ENCODE results near the gene EDARADD.
"Not testable (repeated sequence)": the region's sequence is repeated elsewhere in the genome, so short reads cannot be mapped to it uniquely, and the experiment has no call there.

The EDARADD gene

DNA sequence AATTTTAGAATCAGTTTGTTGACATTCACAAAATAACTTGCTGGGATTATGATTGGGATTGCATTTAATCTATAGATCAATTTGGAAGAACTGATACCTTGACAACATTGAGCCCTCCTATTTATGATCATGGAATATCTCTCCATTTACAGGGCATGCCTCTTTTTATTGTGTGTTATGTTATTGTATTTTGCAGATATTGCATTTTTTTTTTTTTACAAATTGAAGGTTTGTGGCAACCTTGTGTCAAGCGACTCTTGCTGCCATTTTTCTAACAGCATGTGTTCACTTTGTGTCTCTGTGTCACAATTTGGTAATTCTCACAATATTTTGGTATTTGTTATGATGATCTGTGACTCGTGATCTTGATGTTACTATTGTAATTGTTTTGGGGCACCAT is 46.3 kb downstream of the EDARADD start:
- Mint-ChIP-seq H3K9me3 (no peaks in the 10 kb centered on the region), H3K4me3 (no peak overlapping the region), H3K36me3 (ENCODE audit: low read depth) (peaks cover 12% of the 10 kb centered on the region), H3K27me3 (peaks cover 5% of the 10 kb centered on the region), H3K4me1 (ENCODE audit: low read depth) (no peaks in the 10 kb centered on the region), H3K27ac (no peak overlapping the region)

DNA sequence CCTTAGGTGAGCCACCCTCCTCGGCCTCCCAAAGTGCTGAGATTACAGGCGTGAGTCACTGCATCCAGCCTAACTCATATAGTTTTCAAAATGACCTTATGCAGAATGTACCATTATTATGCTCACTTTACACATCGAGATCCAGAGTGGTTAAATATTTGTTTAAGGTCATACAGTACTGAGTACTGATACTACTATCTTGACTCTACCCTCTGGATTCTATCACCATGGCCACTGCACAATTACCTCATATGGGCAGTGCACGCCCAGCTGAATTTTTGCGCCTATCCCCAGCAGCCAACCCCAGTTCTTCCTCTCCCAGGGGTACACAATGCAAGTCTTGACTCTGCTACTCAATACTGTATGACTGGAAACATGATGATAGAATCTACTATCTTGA is 56.7 kb downstream of the EDARADD start:
- no peaks in the 10 kb centered on the region for H3K27me3 Mint-ChIP-seq
- no peak overlapping the region for H3K4me3 Mint-ChIP-seq
- no peaks in the 10 kb centered on the region for H3K9me3 Mint-ChIP-seq
- H3K27ac Mint-ChIP-seq = no peak overlapping the region
- H3K36me3 Mint-ChIP-seq (ENCODE audit: low read depth) = peaks cover 3% of the 10 kb centered on the region
- H3K4me1 Mint-ChIP-seq (ENCODE audit: low read depth) = no peaks in the 10 kb centered on the region

DNA sequence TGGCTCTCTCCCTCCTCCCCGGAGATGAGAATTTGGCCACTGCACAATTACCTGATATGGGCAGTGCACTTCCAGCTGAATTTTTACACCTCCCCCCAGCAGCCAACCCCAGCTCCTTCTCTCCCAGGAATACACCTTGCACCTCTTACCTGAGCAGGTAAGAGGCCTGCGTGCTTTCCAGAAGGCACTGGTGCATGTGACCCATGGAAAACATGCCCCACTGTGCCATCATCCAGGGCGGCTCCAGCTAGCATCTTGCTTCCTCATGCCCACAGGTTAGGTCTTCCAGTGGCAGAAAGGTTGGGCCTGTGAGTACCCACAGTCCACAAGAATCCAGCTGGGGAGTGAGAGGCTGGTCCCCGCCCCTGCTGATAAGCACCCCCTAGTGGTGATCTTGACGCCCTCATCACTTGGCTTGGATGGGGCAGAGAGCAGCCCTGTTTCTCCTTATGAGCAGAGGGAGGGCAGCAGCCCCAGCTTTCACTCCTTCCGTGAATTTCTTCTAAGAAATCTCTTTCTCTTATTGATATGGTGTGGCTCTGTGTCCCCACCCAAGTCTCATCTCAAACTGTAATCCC is 57.8 kb downstream of the EDARADD start:
- Mint-ChIP-seq H3K9me3 (no peaks in the 10 kb centered on the region), H3K4me3 (no peak overlapping the region), H3K36me3 (ENCODE audit: low read depth) (peaks cover 3% of the 10 kb centered on the region), H3K27ac (no peak overlapping the region), H3K27me3 (no peaks in the 10 kb centered on the region), H3K4me1 (ENCODE audit: low read depth) (peaks cover 9% of the 10 kb centered on the region)

DNA sequence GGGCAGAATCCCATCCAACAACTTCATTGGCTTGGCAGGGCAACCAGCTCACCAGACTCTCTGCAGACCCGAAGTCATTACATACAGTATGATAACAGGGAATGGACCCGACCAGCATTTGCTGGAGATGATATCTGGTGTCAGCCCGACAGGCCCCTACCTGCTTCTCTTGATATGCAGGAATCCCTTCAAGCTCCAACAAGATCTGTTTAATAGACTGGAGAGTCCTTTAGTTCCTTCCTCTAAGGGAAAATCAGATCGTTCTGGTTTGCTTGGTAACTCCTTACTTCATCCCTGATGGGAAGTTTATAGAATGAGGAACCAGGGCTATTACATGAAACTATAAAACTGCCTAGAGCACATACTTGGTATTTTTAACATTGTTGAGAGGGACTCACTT is 61.2 kb downstream of the EDARADD start:
- no peaks in the 10 kb centered on the region for H3K9me3 Mint-ChIP-seq
- H3K27me3 Mint-ChIP-seq = no peaks in the 10 kb centered on the region
- peaks cover 22% of the 10 kb centered on the region for H3K4me1 Mint-ChIP-seq (ENCODE audit: low read depth)
- H3K4me3 Mint-ChIP-seq = no peak overlapping the region
- H3K36me3 Mint-ChIP-seq (ENCODE audit: low read depth) = peaks cover 3% of the 10 kb centered on the region
- no peak overlapping the region for H3K27ac Mint-ChIP-seq

DNA sequence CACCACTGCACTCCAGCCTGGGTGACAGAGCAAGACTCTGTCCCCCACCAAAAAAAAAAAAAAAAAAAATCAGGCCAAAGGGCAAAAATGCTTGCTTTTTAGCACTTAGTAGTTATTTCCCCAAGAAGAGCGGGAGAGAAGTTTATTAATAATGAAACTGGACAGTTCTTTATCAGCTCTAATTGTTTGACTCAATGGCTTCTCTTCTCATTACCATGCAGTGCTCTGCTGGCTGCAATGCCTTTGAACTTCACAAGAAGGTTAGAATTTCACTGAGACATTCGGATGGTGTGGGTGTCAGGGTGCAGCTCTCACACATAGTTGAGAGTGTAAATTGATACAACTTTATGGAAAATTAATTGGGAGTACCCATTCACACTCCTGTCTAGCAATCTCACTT is 63.7 kb downstream of the EDARADD start:
- Mint-ChIP-seq H3K4me3 (no peak overlapping the region), H3K27me3 (peaks cover 8% of the 10 kb centered on the region), H3K9me3 (no peaks in the 10 kb centered on the region), H3K4me1 (ENCODE audit: low read depth) (peaks cover 22% of the 10 kb centered on the region), H3K27ac (no peak overlapping the region), H3K36me3 (ENCODE audit: low read depth) (no peaks in the 10 kb centered on the region)

DNA sequence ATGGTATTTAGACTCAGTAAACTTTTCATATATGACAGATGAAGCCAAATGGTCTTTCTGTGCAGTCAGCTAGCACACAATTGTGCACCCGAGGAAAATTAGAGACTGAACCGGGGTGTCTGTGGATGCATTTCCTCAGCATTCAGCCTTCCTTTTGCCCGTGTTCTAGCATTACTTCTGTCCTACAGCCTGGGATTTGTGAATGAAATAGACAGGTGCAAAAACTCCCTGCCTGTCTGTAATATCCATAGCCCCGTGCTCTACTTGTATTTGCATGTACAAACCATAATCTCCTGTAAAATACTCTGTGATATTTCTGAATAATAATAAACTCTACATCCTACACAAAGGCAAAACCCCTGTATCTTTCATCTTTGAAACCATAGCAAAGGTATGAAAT is 64.9 kb downstream of the EDARADD start:
- peaks cover 12% of the 10 kb centered on the region for H3K27me3 Mint-ChIP-seq

DNA sequence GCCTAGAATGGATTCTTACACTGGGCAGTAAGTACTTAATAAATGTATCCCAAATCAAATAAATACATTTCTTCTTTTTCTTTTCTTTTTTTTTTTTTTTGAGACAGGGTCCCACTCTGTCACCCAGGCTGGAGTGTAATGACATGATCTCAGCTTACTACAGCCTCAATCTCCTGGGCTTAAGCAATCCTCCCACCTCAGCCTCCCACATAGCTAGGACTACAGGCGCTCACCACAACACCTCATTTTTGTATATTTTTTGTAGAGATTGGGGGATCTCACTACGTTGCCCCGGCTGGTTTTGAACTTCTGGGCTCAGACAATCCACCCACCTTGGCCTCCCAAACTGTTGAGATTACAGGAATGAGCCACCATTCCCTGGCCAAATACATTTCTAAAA is 66.0 kb downstream of the EDARADD start:
- Mint-ChIP-seq H3K9me3 (no peaks in the 10 kb centered on the region), H3K27me3 (peaks cover 18% of the 10 kb centered on the region), H3K36me3 (ENCODE audit: low read depth) (no peaks in the 10 kb centered on the region), H3K4me1 (ENCODE audit: low read depth) (peaks cover 26% of the 10 kb centered on the region), H3K27ac (no peak overlapping the region), H3K4me3 (no peak overlapping the region)

More for the DNA sequence above, 64.9 kb downstream of the EDARADD start:
- Mint-ChIP-seq H3K4me3 (no peak overlapping the region), H3K9me3 (no peaks in the 10 kb centered on the region), H3K36me3 (ENCODE audit: low read depth) (no peaks in the 10 kb centered on the region), H3K4me1 (ENCODE audit: low read depth) (peaks cover 22% of the 10 kb centered on the region), H3K27ac (no peak overlapping the region)

DNA sequence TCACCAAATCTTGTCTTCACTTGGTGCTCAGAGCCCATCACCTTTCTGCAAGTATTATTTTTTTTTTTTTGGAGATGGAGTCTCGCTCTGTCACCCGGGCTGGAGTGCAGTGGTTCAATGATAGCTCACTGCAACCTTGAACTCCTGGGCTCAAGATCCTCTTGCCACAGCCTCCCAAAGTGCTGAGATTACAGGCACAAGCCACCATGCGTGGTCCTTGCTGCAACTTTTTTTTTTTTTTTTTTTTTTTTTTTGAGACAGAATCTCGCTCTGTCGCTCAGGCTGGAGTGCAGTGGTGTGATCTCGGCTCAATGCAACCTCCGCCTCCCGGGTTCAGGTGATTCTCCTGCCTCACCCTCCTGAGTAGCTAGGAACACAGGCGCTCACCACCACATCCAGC is 70.1 kb downstream of the EDARADD start:
- H3K27ac Mint-ChIP-seq; H3K9me3 Mint-ChIP-seq; H3K4me3 Mint-ChIP-seq; H3K36me3 Mint-ChIP-seq (ENCODE audit: low read depth): not testable (repeated sequence)
- Mint-ChIP-seq H3K4me1 (ENCODE audit: low read depth) (peaks cover 24% of the 10 kb centered on the region), H3K27me3 (peaks cover 18% of the 10 kb centered on the region)

DNA sequence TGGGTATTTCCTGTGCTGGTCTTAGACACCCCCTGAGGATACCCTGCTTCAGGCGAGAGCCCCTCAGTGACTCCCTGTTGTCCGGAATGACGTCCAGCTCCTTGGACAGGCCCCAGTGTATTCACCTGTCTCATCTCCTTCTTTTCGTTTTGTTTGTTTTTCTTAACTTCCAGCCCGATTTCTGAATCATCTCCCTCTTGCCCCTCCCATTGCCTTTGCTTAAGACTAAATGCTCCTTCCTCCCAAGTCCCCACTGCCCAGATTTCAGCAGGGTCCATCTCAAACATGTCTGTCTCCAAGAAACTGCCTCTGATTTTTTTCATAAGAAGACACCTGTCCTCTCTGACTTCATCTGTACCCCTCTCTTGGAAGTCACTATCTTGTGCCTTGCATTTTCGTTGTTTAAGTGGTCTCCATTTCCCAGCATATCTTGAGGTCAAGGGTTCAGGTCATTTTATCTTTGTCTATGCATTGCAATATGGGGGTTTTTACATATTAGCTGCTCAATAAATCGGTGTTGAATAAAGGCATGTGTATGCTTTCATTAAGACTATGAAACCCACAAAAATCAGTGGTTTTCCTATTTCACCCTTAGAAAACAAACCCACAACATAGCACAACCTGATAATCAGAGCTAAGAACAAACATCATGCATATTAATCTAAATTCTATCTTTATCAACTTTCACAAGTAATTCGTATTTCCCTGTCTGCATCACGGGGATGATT is 71.3 kb downstream of the EDARADD start:
- no peak overlapping the region for H3K4me3 Mint-ChIP-seq
- no peaks in the 10 kb centered on the region for H3K9me3 Mint-ChIP-seq
- H3K36me3 Mint-ChIP-seq (ENCODE audit: low read depth) = peaks cover 5% of the 10 kb centered on the region
- H3K27me3 Mint-ChIP-seq = peaks cover 18% of the 10 kb centered on the region
- peaks cover 28% of the 10 kb centered on the region for H3K4me1 Mint-ChIP-seq (ENCODE audit: low read depth)
- H3K27ac Mint-ChIP-seq = no peak overlapping the region

DNA sequence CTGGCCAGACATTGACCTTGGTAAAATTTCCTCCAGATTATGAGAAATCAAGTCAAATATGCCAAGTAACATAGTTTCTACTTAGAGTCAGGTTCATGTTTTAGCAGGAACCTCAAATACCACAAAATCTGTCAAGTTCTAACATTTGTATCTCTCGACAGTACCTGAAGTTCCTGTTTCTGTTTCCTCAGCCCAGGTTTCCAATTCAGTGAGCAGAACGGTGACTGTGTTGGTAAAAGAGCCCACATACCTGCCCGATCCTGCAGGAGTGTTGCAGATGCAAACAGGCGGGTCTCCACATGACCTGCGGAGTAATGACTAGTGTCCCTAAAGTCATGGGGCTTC is 71.8 kb downstream of the EDARADD start:
- Mint-ChIP-seq H3K36me3 (ENCODE audit: low read depth) (peaks cover 5% of the 10 kb centered on the region), H3K4me1 (ENCODE audit: low read depth) (peaks cover 28% of the 10 kb centered on the region), H3K9me3 (no peaks in the 10 kb centered on the region), H3K4me3 (no peak overlapping the region), H3K27ac (no peak overlapping the region), H3K27me3 (peaks cover 16% of the 10 kb centered on the region)

DNA sequence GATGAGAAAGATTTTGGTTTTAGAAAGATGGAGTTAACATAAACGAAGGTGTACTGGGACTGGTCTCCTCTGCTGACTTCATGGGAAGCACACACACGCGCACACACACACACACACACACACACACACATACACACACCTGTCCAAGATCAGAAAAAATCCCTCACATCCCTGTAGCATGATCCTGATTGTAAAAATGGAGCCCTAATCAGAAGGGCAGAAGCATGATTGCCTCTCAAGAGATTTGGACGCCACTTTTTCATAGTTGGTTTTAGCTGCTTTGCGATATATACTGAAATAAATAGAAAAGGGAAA is 73.2 kb downstream of the EDARADD start:
- Mint-ChIP-seq H3K4me3 (no peak overlapping the region), H3K27ac (no peak overlapping the region), H3K4me1 (ENCODE audit: low read depth) (peaks cover 28% of the 10 kb centered on the region), H3K9me3 (no peaks in the 10 kb centered on the region), H3K27me3 (peaks cover 10% of the 10 kb centered on the region), H3K36me3 (ENCODE audit: low read depth) (peaks cover 5% of the 10 kb centered on the region)

DNA sequence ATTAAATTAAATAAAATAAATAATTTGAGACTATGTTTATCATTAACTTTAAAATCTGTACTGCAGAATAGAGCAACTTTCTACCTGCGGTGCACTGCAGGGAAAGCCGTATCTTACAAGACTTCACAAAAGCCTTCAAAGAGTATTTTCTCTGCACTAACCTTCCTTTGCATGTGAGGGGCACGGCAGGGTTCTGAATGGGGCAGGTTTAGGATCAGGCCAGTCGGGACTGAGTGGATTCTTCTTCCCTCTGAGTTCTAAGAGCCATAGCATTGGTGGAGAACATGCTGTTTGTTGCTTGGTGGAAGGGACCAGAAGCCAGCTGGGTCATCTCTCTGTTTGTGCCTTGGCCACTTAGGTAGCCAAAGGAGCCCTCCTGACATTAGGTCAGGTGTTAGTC is 74.5 kb downstream of the EDARADD start:
- Mint-ChIP-seq H3K27me3 (peaks cover 6% of the 10 kb centered on the region), H3K36me3 (ENCODE audit: low read depth) (peaks cover 5% of the 10 kb centered on the region), H3K27ac (no peak overlapping the region), H3K4me3 (no peak overlapping the region), H3K4me1 (ENCODE audit: low read depth) (peaks cover 28% of the 10 kb centered on the region), H3K9me3 (no peaks in the 10 kb centered on the region)

DNA sequence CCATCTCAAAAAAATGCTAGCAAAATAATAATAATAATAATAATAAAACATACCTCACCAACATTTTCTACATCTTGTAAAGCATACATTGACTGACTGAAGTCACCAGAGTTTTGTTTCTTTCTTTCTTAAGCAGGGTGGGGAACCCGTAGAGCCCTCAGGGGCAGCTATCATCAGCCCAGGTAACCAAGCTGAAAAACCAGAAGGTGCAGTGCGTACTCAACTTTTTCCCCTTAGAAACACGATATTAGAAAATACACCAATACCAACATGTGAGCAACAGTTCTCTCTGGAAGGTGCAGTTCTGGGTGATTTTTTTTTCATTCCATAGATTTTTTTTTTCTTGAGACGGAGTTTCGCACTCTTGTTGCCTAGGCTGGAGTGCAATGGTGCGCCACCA is 75.4 kb downstream of the EDARADD start:
- no peak overlapping the region for H3K27ac Mint-ChIP-seq
- peaks cover 28% of the 10 kb centered on the region for H3K4me1 Mint-ChIP-seq (ENCODE audit: low read depth)
- peaks cover 5% of the 10 kb centered on the region for H3K36me3 Mint-ChIP-seq (ENCODE audit: low read depth)
- no peak overlapping the region for H3K4me3 Mint-ChIP-seq
- H3K27me3 Mint-ChIP-seq = peaks cover 5% of the 10 kb centered on the region
- no peaks in the 10 kb centered on the region for H3K9me3 Mint-ChIP-seq

DNA sequence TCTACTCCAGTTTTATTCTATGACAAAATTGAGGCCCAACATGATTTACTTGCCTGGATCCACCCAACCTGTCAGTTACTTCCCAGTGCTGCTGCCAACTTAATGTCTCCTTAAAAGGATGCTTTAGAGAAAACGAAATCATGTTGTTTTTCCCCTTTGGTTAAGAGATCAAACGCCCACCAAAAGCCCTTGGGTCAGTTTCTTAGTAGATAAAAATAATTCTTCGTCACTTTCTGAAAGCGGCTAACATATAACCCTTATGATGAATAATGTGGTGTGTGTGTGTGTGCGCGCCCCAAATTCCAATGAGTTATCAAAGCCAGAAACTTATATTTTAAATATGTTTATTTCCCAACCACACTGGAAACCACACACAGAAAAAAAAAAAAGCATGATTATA is 77.0 kb downstream of the EDARADD start:
- Mint-ChIP-seq H3K27ac (no peak overlapping the region), H3K36me3 (ENCODE audit: low read depth) (peaks cover 5% of the 10 kb centered on the region), H3K27me3 (no peaks in the 10 kb centered on the region), H3K4me3 (no peak overlapping the region), H3K9me3 (no peaks in the 10 kb centered on the region), H3K4me1 (ENCODE audit: low read depth) (peaks cover 13% of the 10 kb centered on the region)

DNA sequence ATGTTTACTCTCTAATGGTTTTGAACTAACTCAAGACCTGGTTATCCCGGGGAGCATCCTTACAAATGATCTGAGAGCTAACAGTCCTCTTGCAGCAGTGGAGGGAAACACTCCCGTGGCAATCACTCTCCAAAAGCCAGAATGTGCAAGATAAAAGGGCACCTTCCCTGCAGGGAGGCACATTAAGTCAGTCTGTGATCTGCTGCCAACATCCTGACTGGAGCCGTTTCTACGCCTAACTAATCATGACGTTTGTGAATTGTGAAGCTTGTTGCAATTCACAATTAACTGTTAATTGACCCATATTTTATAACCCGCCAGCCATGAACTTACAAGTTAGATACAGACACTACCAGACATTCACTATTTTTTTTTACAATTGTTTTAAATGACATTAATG is 77.6 kb downstream of the EDARADD start:
- no peaks in the 10 kb centered on the region for H3K27me3 Mint-ChIP-seq
- H3K4me1 Mint-ChIP-seq (ENCODE audit: low read depth) = peaks cover 8% of the 10 kb centered on the region
- H3K27ac Mint-ChIP-seq = no peak overlapping the region
- H3K36me3 Mint-ChIP-seq (ENCODE audit: low read depth) = peaks cover 5% of the 10 kb centered on the region
- no peak overlapping the region for H3K4me3 Mint-ChIP-seq
- H3K9me3 Mint-ChIP-seq = no peaks in the 10 kb centered on the region

Measured in stimulated activated naive CD8-positive, alpha-beta T cell treated with anti-CD3 and anti-CD28 coated beads, Interleukin-15, Interleukin-2, amounts not matched to agents 100 ng/mL and 50 ng/mL, for 24 hours (primary cell).